Trophoblast cell (in vitro differentiated cells and primary cell): ENCODE data around the gene ADIG.

Source experiments
- DNase-seq, 2 donors: peaks; one replicate each; pipeline ENCODE4 v3.0.0-alpha.2; 2016
- H2AFZ ChIP-seq: 2 replicates; pipeline ENCODE4 v1.6.1; 2013; ENCODE audit warnings: low read length, moderate library complexity, mild to moderate bottlenecking; ENCODE audit not compliant: insufficient read depth, poor library complexity
- H2AK5ac ChIP-seq: 2 replicates; pipeline ENCODE4 v1.6.1; 2013; ENCODE audit warnings: mild to moderate bottlenecking, low read length
- H2BK120ac ChIP-seq: 2 replicates; pipeline ENCODE4 v1.6.1; 2013; ENCODE audit warnings: low read length, mild to moderate bottlenecking, moderate library complexity; ENCODE audit not compliant: insufficient read depth, poor library complexity
- H2BK12ac ChIP-seq: 2 replicates; pipeline ENCODE4 v1.6.1; 2013; ENCODE audit warnings: mild to moderate bottlenecking, low read length, moderate library complexity
- H2BK5ac ChIP-seq: 2 replicates; pipeline ENCODE4 v1.6.1; 2013; ENCODE audit warnings: low read length, low read depth, moderate library complexity, mild to moderate bottlenecking; ENCODE audit not compliant: poor library complexity
- H3K14ac ChIP-seq: 2 replicates; pipeline ENCODE4 v1.6.1; 2013; ENCODE audit warnings: mild to moderate bottlenecking, low read length
- H3K18ac ChIP-seq: 2 replicates; pipeline ENCODE4 v1.6.1; 2013; ENCODE audit warnings: mild to moderate bottlenecking, low read length
- H3K23ac ChIP-seq: 2 replicates; pipeline ENCODE4 v1.6.1; 2013; ENCODE audit warnings: low read length
- H3K27ac ChIP-seq: 2 replicates; pipeline ENCODE4 v1.5.1; 2013; ENCODE audit warnings: low read depth, mild to moderate bottlenecking, inconsistent platforms, low read length, moderate library complexity
- H3K27me3 ChIP-seq: 2 replicates; pipeline ENCODE4 v1.6.1; 2013; ENCODE audit warnings: inconsistent platforms, mild to moderate bottlenecking, low read length, moderate library complexity; ENCODE audit not compliant: insufficient read depth
- H3K36me3 ChIP-seq, 2 experiments: 1 replicate in 1 of 2; 2 replicates in 1 of 2; pipeline ENCODE4 v1.6.1; 2013; ENCODE audit warnings: low read length in 2 of 2, mild to moderate bottlenecking in 2 of 2, moderate library complexity in 1 of 2; ENCODE audit not compliant: insufficient read depth in 2 of 2, control insufficient read depth in 1 of 2
- H3K4ac ChIP-seq: 2 replicates; pipeline ENCODE4 v1.6.1; 2013; ENCODE audit warnings: low read depth, mild to moderate bottlenecking, low read length, moderate library complexity
- H3K4me1 ChIP-seq, 2 experiments: 1 replicate in 1 of 2; 2 replicates in 1 of 2; pipeline ENCODE4 v1.6.1; 2013; ENCODE audit warnings: low read length in 2 of 2, mild to moderate bottlenecking in 2 of 2, moderate library complexity in 1 of 2; ENCODE audit not compliant: insufficient read depth in 2 of 2, control insufficient read depth in 1 of 2
- H3K4me2 ChIP-seq: 2 replicates; pipeline ENCODE4 v1.6.1; 2013; ENCODE audit warnings: inconsistent platforms, mild to moderate bottlenecking, low read length, moderate library complexity
- H3K4me3 ChIP-seq: 2 replicates; pipeline ENCODE4 v1.5.1; 2013; ENCODE audit warnings: mild to moderate bottlenecking, low read depth, low read length, inconsistent platforms
- H3K79me1 ChIP-seq: one replicate; pipeline ENCODE4 v1.6.1; 2013; ENCODE audit warnings: low read length
- H3K79me2 ChIP-seq: 2 replicates; pipeline ENCODE4 v1.6.1; 2013; ENCODE audit warnings: low read length, mild to moderate bottlenecking; ENCODE audit not compliant: control insufficient read depth, insufficient read depth, poor library complexity
- H3K9ac ChIP-seq: 2 replicates; pipeline ENCODE4 v1.6.1; 2013; ENCODE audit warnings: mild to moderate bottlenecking, low read length
- H3K9me3 ChIP-seq: 2 replicates; pipeline ENCODE4 v1.6.1; 2013; ENCODE audit warnings: low read depth, mild to moderate bottlenecking, control low read depth, inconsistent platforms, low read length; ENCODE audit not compliant: insufficient read depth
- H4K12ac ChIP-seq: 2 replicates; pipeline ENCODE4 v1.6.1; 2013; ENCODE audit warnings: low read depth, mild to moderate bottlenecking, low read length, moderate library complexity
- H4K8ac ChIP-seq: 2 replicates; pipeline ENCODE4 v1.6.1; 2013; ENCODE audit warnings: low read depth, mild to moderate bottlenecking, low read length, moderate library complexity
- H4K91ac ChIP-seq: one replicate; pipeline ENCODE4 v1.6.1; 2013; ENCODE audit warnings: low read depth, mild to moderate bottlenecking, low read length, moderate library complexity
- WGBS: extraction: QIAGEN DNeasy Blood & Tissue Kit; methylation state at CpG from one replicate; pipeline ENCODE4 v1.1.7; 2013; ENCODE audit warnings: missing lambda C conversion rate; ENCODE audit not compliant: insufficient read length, insufficient coverage; ENCODE audit errors: extremely low coverage; 5-methylcytosine and 5-hydroxymethylcytosine counted together

Gene ADIG

GRCh38 chr20:38538789-38539188, 42.2 kb upstream of the ADIG start:
- Histone ChIP-seq H2AFZ (no peak overlapping the region), H4K8ac (no peak overlapping the region), H3K14ac (no peak overlapping the region), H2AK5ac (no peak overlapping the region), H2BK12ac (no peak overlapping the region), H3K4me1 (no peaks in the 10 kb centered on the region), H3K36me3 (peaks cover 22 to 43% of the 10 kb centered on the region in 2 experiments), H3K23ac (no peak overlapping the region), H3K9ac (no peak overlapping the region), H3K27ac (no peak overlapping the region), H3K9me3 (no peaks in the 10 kb centered on the region), H3K27me3 (no peaks in the 10 kb centered on the region), H2BK5ac (no peak overlapping the region), H3K4me3 (no peak overlapping the region), H3K4me2 (no peak overlapping the region), H2BK120ac (no peak overlapping the region), H3K4ac (no peak overlapping the region), H3K79me2 (no peaks in the 10 kb centered on the region), H4K12ac (no peak overlapping the region), H3K79me1 (no peaks in the 10 kb centered on the region), H3K18ac (no peak overlapping the region), H4K91ac (no peak overlapping the region)
- WGBS: no CpG with 5 or more reads among the region's 2 CpGs
- DNase-seq: no peak

- Histone ChIP-seq H2BK12ac (no peak overlapping the region), H3K9ac (no peak overlapping the region), H2BK5ac (no peak overlapping the region), H3K79me2 (no peaks in the 10 kb centered on the region), H3K27ac (no peak overlapping the region), H3K9me3 (no peaks in the 10 kb centered on the region), H3K79me1 (no peaks in the 10 kb centered on the region), H3K18ac (no peak overlapping the region), H3K14ac (no peak overlapping the region), H2AK5ac (no peak overlapping the region), H4K8ac (no peak overlapping the region), H3K4me3 (no peak overlapping the region), H3K4me2 (no peak overlapping the region), H3K36me3 (peaks cover 16 to 44% of the 10 kb centered on the region in 2 experiments), H3K23ac (no peak overlapping the region), H4K91ac (no peak overlapping the region), H3K4ac (no peak overlapping the region), H2BK120ac (no peak overlapping the region), H3K4me1 (no peaks in the 10 kb centered on the region), H3K27me3 (no peaks in the 10 kb centered on the region), H2AFZ (no peak overlapping the region), H4K12ac (no peak overlapping the region)
- DNase-seq: no peak
- no CpG with 5 or more reads among the region's 7 CpGs for WGBS
Observed at GRCh38 chr20:38543014-38543906, 37.7 kb upstream of the ADIG start.

GRCh38 chr20:38545771-38546170, 35.2 kb upstream of the ADIG start:
- Histone ChIP-seq H3K79me1 (no peaks in the 10 kb centered on the region), H3K36me3 (peaks cover 16 to 44% of the 10 kb centered on the region in 2 experiments), H3K79me2 (no peaks in the 10 kb centered on the region), H2BK120ac (no peak overlapping the region), H3K4ac (no peak overlapping the region), H2BK12ac (no peak overlapping the region), H3K27ac (no peak overlapping the region), H3K14ac (no peak overlapping the region), H3K18ac (no peak overlapping the region), H3K23ac (no peak overlapping the region), H3K4me1 (no peaks in the 10 kb centered on the region), H3K4me3 (no peak overlapping the region), H4K91ac (no peak overlapping the region), H2BK5ac (no peak overlapping the region), H2AFZ (no peak overlapping the region), H4K12ac (no peak overlapping the region), H3K27me3 (no peaks in the 10 kb centered on the region), H3K4me2 (no peak overlapping the region), H3K9ac (no peak overlapping the region), H2AK5ac (no peak overlapping the region), H3K9me3 (no peaks in the 10 kb centered on the region), H4K8ac (no peak overlapping the region)
- DNase-seq: no peak
- no CpG with 5 or more reads among the region's 2 CpGs for WGBS

GRCh38 chr20:38547288-38548085, 33.5 kb upstream of the ADIG start:
- H3K18ac ChIP-seq: no peak overlapping the region
- H3K79me1 ChIP-seq: no peaks in the 10 kb centered on the region
- H3K23ac ChIP-seq: no peak overlapping the region
- no peak overlapping the region for H3K9ac ChIP-seq
- H2AFZ ChIP-seq: no peak overlapping the region
- H3K4me2 ChIP-seq: no peak overlapping the region
- no peaks in the 10 kb centered on the region for H3K4me1 ChIP-seq
- no peak overlapping the region for H4K91ac ChIP-seq
- H2BK5ac ChIP-seq: no peak overlapping the region
- WGBS: no CpG with 5 or more reads among the region's 3 CpGs
- H3K27me3 ChIP-seq: no peaks in the 10 kb centered on the region
- H3K9me3 ChIP-seq: no peaks in the 10 kb centered on the region
- H2BK120ac ChIP-seq: no peak overlapping the region
- no peak overlapping the region for H3K4ac ChIP-seq
- no peak overlapping the region for H3K4me3 ChIP-seq
- no peak overlapping the region for H4K12ac ChIP-seq
- no peak overlapping the region for H2AK5ac ChIP-seq
- H3K79me2 ChIP-seq: no peaks in the 10 kb centered on the region
- no peak overlapping the region for H2BK12ac ChIP-seq
- H3K14ac ChIP-seq: no peak overlapping the region
- no peak overlapping the region for H4K8ac ChIP-seq
- no peak for DNase-seq
- H3K36me3 ChIP-seq: peaks cover 17 to 42% of the 10 kb centered on the region in 2 experiments
- H3K27ac ChIP-seq: no peak overlapping the region
